ENCODE data around the gene PHAX. TPM values are rescaled to one million over a fixed set of nuclear protein-coding genes. Genes with fewer than 3 reads are reported as not detected.
A peak's percentile ranks its signal among the peaks of the same experiment; 100 is the strongest.

PHAX gene
- polyA plus RNA-seq, 1 donor (not counting 4 experiments of a cell fraction or from before 2014, with no cell fraction given) = 63.0 TPM

DNA sequence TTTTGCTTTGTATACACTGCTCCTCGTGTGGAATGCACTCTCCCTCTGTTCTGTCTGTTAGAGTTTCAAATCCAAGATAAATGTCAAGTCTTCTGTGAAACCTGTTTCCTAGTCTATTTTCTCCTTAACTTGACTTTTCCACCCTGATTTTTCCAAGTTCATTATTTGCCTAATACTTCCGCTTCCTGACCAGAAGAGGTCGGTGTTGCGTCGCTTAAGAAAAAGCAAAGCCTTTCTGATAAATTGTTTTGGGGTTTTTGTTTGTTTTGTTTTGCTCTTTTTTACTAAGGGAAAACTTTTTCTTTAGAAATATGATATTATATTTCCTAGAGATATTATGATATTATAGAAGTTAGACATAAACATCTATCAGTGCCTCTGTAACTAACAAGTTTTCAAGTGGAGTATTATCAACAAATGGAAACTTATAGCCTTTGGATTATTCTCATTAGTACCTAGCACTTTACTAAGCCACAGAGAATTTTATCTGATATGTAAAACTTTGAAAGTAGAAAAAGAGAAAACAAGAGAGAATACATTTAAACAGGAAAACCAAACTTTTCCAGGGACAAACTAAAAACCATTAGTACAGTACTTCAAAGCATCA is 55.8 kb downstream of the PHAX start:
- Histone ChIP-seq H3K9me1 (ENCODE audit: control insufficient read depth, extremely low read depth, insufficient read depth, low read length) (no peaks in the 10 kb centered on the region), H3K79me2 (ENCODE audit: control insufficient read depth, insufficient read depth, low read length) (no peaks in the 10 kb centered on the region), H3K4me2 (ENCODE audit: control insufficient read depth, extremely low read depth, insufficient read depth, low read depth, low read length) (no peak overlapping the region), H3K9ac (ENCODE audit: control insufficient read depth, extremely low read depth, insufficient read depth, low read length) (no peak overlapping the region), H3K4me1 (ENCODE audit: control insufficient read depth, extremely low read depth, insufficient read depth, low read length) (no peaks in the 10 kb centered on the region), H3K9me3 (ENCODE audit: control insufficient read depth, low read depth, low read length) (no peaks in the 10 kb centered on the region), H3K4me3 (ENCODE audit: control insufficient read depth in 2 of 3, extremely low read depth in 1 of 3, insufficient read depth in 2 of 3, low read depth in 1 of 3, low read length in 3 of 3) (no peak overlapping the region), H3K27me3 (ENCODE audit: control insufficient read depth, extremely low read depth, insufficient read depth, low read length) (no peaks in the 10 kb centered on the region), H4K20me1 (ENCODE audit: control insufficient read depth, extremely low read depth, insufficient read depth, low read length) (no peaks in the 10 kb centered on the region), H3K36me3 (ENCODE audit: control insufficient read depth in 2 of 2, extremely low read depth in 1 of 2, insufficient read depth in 2 of 2, low read length in 2 of 2) (no peaks in the 10 kb centered on the region), H3K27ac (ENCODE audit: control insufficient read depth, insufficient read depth, low read length) (no peak overlapping the region), H2AFZ (ENCODE audit: control insufficient read depth, low read length) (no peak overlapping the region)
- TF ChIP-seq EZH2 (IDR thresholded peaks at IDR 0.05; ENCODE audit: low read length) = no peak
- TF ChIP-seq, protein P1, sequence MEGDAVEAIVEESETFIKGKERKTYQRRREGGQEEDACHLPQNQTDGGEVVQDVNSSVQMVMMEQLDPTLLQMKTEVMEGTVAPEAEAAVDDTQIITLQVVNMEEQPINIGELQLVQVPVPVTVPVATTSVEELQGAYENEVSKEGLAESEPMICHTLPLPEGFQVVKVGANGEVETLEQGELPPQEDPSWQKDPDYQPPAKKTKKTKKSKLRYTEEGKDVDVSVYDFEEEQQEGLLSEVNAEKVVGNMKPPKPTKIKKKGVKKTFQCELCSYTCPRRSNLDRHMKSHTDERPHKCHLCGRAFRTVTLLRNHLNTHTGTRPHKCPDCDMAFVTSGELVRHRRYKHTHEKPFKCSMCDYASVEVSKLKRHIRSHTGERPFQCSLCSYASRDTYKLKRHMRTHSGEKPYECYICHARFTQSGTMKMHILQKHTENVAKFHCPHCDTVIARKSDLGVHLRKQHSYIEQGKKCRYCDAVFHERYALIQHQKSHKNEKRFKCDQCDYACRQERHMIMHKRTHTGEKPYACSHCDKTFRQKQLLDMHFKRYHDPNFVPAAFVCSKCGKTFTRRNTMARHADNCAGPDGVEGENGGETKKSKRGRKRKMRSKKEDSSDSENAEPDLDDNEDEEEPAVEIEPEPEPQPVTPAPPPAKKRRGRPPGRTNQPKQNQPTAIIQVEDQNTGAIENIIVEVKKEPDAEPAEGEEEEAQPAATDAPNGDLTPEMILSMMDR (optimal IDR thresholded peaks at IDR 0.05 in 1 of 3, IDR thresholded peaks at IDR 0.05 in 1 of 3, conservative IDR thresholded peaks at IDR 0.05 in 1 of 3; ENCODE audit: extremely low read depth in 1 of 3, insufficient read depth in 2 of 3, low read length in 3 of 3) = peak; percentile 31 to 69 (median 68)
- peak; percentile 7 for DNase-seq (ENCODE audit: low read depth, low spot score)
- peak; percentile 48 for FAIRE-seq
- dilution Hi-C loops (cut with MboI; ENCODE audit: extremely low pct_ligation_motif_present, low sequenced_read_pairs) = no loop called here

DNA sequence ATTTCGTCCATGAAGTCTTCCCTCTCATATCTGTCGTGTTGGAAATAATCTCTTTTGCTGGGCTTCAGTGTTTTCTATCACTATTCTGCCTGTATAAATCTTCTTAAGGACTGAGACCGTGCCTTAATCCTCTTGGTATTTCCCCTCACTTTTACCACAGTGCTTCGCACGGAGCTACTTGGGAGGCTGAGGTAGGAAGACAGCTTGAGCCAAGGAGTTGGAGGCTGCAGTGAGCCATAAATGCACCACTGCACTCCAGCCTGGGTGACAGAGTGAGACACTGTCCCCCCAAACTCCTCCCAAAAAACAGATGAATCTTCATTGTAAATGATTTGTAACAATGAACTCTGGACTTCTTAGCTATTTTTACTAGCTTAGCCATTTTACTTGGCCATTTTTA is 57.8 kb downstream of the PHAX start:
- H3K27me3 ChIP-seq (ENCODE audit: control insufficient read depth, extremely low read depth, insufficient read depth, low read length) = no peaks in the 10 kb centered on the region
- no peak for TF ChIP-seq EZH2 (IDR thresholded peaks at IDR 0.05; ENCODE audit: low read length)
- TF ChIP-seq, protein P1 (optimal IDR thresholded peaks at IDR 0.05 in 1 of 3, IDR thresholded peaks at IDR 0.05 in 1 of 3, conservative IDR thresholded peaks at IDR 0.05 in 1 of 3; ENCODE audit: extremely low read depth in 1 of 3, insufficient read depth in 2 of 3, low read length in 3 of 3) = no peak
- no peaks in the 10 kb centered on the region for H3K36me3 ChIP-seq (ENCODE audit: control insufficient read depth in 2 of 2, extremely low read depth in 1 of 2, insufficient read depth in 2 of 2, low read length in 2 of 2)
- dilution Hi-C loops (cut with MboI; ENCODE audit: extremely low pct_ligation_motif_present, low sequenced_read_pairs) = no loop called here
- H3K9me1 ChIP-seq (ENCODE audit: control insufficient read depth, extremely low read depth, insufficient read depth, low read length) = no peaks in the 10 kb centered on the region
- no peak overlapping the region for H3K4me2 ChIP-seq (ENCODE audit: control insufficient read depth, extremely low read depth, insufficient read depth, low read depth, low read length)
- no peaks in the 10 kb centered on the region for H3K4me1 ChIP-seq (ENCODE audit: control insufficient read depth, extremely low read depth, insufficient read depth, low read length)
- no peak overlapping the region for H3K4me3 ChIP-seq (ENCODE audit: control insufficient read depth in 2 of 3, extremely low read depth in 1 of 3, insufficient read depth in 2 of 3, low read depth in 1 of 3, low read length in 3 of 3)
- no peak overlapping the region for H3K27ac ChIP-seq (ENCODE audit: control insufficient read depth, insufficient read depth, low read length)
- DNase-seq (ENCODE audit: low read depth, low spot score) = no peak
- no peak for FAIRE-seq
- no peaks in the 10 kb centered on the region for H3K79me2 ChIP-seq (ENCODE audit: control insufficient read depth, insufficient read depth, low read length)
- no peaks in the 10 kb centered on the region for H4K20me1 ChIP-seq (ENCODE audit: control insufficient read depth, extremely low read depth, insufficient read depth, low read length)
- no peak overlapping the region for H2AFZ ChIP-seq (ENCODE audit: control insufficient read depth, low read length)
- H3K9me3 ChIP-seq (ENCODE audit: control insufficient read depth, low read depth, low read length) = no peaks in the 10 kb centered on the region
- H3K9ac ChIP-seq (ENCODE audit: control insufficient read depth, extremely low read depth, insufficient read depth, low read length) = no peak overlapping the region
